ENCODE measurements around the gene APOL4.
"Not testable (repeated sequence)": the region's sequence is repeated elsewhere in the genome, so short reads cannot be mapped to it uniquely, and the experiment has no call there.

Gene APOL4

GRCh38 chr22:36166518-36167220 lies 34.9 kb downstream of the APOL4 start:
- POLR2A ChIA-PET, result no interaction called here
- no peak for TF ChIP-seq CTCF (IDR thresholded peaks at IDR 0.05; ENCODE audit: control extremely low read depth, extremely low read depth, low read depth, missing control alignments)
- no peak for DNase-seq (ENCODE audit: extremely low spot score)
- CTCF ChIA-PET, result interaction anchor here (9.4 kb wide), 1 partner anchor 13 kb away, joined by 88 read pairs; no protein-coding TSS in a partner anchor

GRCh38 chr22:36166086-36166485 lies 35.5 kb downstream of the APOL4 start:
- CTCF ChIA-PET, result interaction anchor here (9.4 kb wide), 1 partner anchor 14 kb away, joined by 88 read pairs; no protein-coding TSS in a partner anchor
- POLR2A ChIA-PET, result no interaction called here
- no peak for DNase-seq (ENCODE audit: extremely low spot score)
- no peak for TF ChIP-seq CTCF (IDR thresholded peaks at IDR 0.05; ENCODE audit: control extremely low read depth, extremely low read depth, low read depth, missing control alignments)

- POLR2A ChIA-PET, result no interaction called here
- DNase-seq (ENCODE audit: extremely low spot score), result no peak
- CTCF ChIA-PET, result interaction anchor here (0.9 to 9.4 kb wide), 3 partner anchors 8 to 121 kb away, joined by 3 to 88 read pairs (median 22); no protein-coding TSS in a partner anchor
- no peak for TF ChIP-seq CTCF (IDR thresholded peaks at IDR 0.05; ENCODE audit: control extremely low read depth, extremely low read depth, low read depth, missing control alignments)
Observed at GRCh38 chr22:36165141-36165540, 36.5 kb downstream of the APOL4 start.

DNA sequence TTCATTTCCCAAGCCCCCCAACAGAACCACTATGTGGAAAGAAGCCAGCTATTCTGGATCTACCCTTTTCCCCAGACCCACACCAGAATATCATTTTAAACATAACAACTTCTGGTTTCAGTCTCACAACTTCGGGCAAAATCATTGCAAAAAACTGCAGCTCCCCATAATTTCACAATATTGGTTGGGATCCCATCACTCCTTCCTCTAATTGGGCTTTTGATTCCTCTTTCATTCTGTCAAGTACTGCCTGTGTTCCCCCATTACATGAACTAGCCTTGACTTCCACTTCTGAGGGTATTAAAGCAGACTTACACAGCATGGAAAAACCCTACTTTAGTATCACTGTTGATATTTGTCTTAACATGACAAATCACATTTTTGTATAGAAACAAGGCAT lies 37.0 kb downstream of the APOL4 start:
- CTCF ChIA-PET, result interaction anchor here (0.9 to 9.4 kb wide), 5 partner anchors 9 to 122 kb away, joined by 3 to 88 read pairs (median 4); no protein-coding TSS in a partner anchor
- POLR2A ChIA-PET, result no interaction called here
- TF ChIP-seq CTCF (IDR thresholded peaks at IDR 0.05; ENCODE audit: control extremely low read depth, extremely low read depth, low read depth, missing control alignments), result no peak
- no peak for DNase-seq (ENCODE audit: extremely low spot score)

GRCh38 chr22:36163497-36163896 lies 38.1 kb downstream of the APOL4 start:
- POLR2A ChIA-PET, result no interaction called here
- CTCF ChIA-PET, result interaction anchor here (0.9 to 9.4 kb wide), 10 partner anchors 10 to 137 kb away, joined by 3 to 88 read pairs (median 4); no protein-coding TSS in a partner anchor
- TF ChIP-seq CTCF (IDR thresholded peaks at IDR 0.05; ENCODE audit: control extremely low read depth, extremely low read depth, low read depth, missing control alignments), result no peak
- DNase-seq (ENCODE audit: extremely low spot score), result no peak

GRCh38 chr22:36162127-36163034 lies 39.2 kb downstream of the APOL4 start:
- peak; percentile 38 for DNase-seq (ENCODE audit: extremely low spot score)
- ChIA-PET POLR2A (no interaction called here), CTCF (interaction anchor here (0.9 to 9.4 kb wide), 9 partner anchors 10 to 138 kb away, joined by 3 to 88 read pairs (median 4); no protein-coding TSS in a partner anchor)
- TF ChIP-seq CTCF (IDR thresholded peaks at IDR 0.05; ENCODE audit: control extremely low read depth, extremely low read depth, low read depth, missing control alignments), result no peak

GRCh38 chr22:36161793-36162126 lies 39.8 kb downstream of the APOL4 start:
- CTCF ChIA-PET, result interaction anchor here (4.2 to 9.4 kb wide), 3 partner anchors 12 to 18 kb away, joined by 22 to 88 read pairs (median 29); no protein-coding TSS in a partner anchor
- DNase-seq (ENCODE audit: extremely low spot score); POLR2A ChIA-PET: not testable (repeated sequence)
